NK-92 (cell line): ENCODE data around the gene E4F1.
"Not testable (repeated sequence)": the region's sequence is repeated elsewhere in the genome, so short reads cannot be mapped to it uniquely, and the experiment has no call there.

Experiments used
- DNase-seq: peaks from one replicate; lab custom pipeline; 2025; ENCODE audit not compliant: unreplicated experiment; lab: John Stamatoyannopoulos, UW

E4F1 gene

DNA sequence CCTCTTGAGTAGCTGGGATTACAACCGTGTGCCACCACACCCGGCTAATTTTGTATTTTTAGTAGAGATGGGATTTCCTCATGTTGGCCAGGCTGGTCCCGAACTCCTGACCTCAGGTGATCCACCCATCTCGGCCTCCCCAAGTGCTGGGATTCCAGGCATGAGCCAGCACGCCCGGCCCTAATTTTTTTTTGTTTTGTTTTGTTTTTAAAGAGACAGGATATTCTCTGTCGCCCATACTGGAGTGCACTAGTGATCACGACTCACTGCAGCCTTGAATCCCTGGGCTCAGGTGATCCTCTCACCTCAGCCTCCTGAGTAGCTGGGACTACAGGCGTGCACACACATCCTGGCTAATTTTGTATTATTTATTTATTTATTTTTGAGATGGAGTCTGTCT is 16.9 kb downstream of the E4F1 start:
- DNase-seq: not testable (repeated sequence)

DNA sequence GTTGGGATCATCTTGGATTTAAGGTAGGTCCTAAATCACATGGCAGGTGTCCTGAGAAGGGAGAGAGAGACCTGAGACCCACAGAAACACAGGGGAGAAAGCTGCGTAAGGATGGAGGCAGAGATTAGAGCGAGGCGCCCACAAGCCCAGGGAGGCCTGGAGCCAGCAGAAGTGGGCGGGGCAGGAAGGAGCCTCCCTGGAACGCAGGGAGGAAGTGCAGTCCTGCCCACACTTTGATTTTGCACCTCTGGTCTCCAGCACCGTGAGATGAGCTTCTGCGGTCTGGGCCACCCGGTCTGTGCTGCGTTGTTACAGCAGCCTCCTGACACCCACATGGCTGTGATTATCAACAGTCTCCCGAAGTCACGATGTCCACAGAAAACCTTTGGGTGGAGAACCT is 19.2 kb downstream of the E4F1 start:
- no peak for DNase-seq

DNA sequence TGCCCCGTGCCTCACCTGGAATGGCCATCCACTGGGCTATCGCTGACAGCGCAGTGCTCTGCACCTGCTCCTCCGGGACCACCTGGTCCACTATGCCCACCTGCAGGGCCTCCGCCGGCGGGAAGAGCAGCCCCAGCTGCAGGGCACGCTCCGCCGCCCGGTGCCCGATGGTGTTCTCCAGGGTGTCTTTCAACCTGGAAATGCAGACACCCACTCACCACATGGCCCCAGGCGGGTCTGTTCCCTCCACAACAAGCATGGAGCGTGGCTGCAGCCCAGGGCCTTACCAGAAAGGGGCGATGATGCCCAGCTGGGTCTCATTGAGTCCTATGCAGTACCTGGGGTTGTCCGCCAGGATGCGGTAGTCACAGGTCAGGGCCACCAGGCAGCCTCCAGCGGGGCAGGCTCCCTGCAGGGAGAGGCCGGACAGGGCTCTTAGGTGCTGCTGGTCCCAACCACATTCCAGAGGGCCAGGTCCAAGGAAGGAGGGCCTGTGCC is 19.7 kb downstream of the E4F1 start:
- DNase-seq: no peak

DNA sequence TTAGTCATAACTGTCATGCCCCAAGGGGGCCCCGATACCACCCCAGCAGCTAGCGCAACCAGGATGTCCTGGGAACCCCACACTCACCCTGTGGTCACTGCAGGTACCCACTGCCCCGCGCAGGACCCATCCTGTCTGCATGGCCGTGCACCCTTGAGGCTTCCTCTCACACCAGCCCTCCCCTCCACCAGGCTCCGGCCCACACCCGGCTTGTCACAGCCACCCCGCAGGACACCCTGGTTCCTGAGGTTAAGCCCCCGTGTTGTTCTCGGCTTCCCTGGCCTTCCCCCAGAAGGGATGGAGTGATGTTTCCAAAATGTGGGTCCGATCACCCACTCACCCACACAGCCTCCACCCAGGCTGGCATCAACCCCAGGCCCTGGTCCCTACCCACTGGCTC is 20.4 kb downstream of the E4F1 start:
- DNase-seq: no peak

DNA sequence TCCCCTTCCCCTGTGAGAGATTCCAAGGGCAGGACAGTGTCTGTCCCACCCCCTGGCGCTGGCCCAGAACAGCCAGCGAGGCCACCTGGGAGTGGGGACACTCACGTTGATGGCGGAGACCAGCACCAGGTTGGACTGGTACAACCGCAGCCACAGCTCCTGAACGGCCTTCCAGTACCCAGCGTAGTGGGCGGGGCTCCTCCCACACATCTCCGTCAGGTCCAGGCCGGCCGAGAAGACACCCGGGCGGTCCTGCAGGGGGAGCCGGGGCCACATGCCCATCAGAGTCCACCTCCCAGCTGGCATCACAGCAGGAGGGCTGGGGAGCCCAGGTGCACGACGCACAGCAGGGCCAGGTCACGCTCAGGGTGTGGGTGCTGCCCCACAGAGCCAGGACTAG is 20.9 kb downstream of the E4F1 start:
- DNase-seq: no peak

DNA sequence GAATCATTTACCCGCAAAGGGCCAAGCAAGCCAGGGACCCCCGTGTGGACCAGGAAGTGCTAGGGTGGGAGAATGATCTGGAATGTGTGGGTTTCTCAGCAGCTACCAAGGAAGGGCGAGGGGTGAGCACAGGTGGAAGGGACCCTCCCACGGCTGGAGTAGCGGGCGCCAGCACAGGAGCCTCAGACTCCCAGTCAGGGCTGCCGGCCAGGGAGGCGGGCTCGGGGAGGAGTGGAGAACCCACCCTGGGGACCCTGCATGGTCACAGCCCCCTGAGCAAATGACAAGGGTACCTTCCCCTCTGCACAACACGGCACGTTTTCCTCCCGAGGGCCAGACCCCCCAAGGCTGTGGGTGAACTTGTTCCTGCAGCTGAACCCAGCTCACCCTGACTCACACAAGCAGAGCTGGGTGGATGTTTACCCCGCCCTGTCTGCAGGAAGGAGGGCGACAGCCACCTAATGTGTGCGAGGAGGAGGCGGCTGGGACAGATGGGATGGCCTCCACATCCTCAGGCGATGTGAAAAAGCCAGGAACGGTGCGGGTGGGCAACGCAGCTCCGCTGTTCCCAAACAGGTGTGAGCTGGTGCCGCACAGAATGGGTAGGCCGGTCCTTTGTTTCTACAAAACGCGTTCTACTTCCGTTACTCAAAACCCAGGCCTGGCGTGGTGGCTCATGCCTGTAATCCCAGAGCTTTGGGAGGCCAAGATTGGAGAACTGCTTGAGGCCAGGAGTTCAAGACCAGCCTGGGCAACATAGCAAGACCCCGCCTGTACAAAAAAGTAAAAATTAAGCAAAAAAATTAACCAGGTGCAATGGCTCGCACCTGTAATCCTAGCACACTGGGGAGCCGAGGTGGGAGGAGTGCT is 21.8 kb downstream of the E4F1 start:
- no peak for DNase-seq

DNA sequence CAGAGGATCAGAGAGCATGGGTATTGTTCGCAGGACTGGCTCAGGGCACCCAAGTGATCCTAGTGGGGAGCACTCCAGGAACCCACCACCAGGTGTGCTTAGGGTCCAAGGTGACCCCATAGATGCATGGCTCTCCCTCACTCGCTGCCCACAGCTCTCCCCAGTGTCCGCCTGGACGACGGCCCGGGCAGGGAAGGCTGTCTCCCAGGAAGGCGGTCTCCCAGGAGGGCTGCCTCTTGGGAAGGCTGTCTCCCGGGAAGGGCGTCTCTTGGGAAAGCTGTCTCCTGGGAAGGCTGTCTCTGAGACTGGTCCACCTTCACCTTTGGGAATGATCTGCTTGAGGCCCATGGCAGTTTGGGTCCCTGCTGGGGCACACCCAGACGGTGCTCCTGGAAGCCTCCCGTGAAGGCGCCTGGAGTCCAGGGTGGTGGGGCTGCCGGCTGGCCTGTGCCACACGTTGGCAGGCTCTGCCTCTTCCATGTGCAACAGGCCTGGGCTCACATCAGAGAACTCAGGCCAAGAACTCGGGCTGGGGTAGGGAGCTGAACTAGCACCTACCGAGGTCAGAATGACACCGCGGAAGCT is 23.0 kb downstream of the E4F1 start:
- no peak for DNase-seq

DNA sequence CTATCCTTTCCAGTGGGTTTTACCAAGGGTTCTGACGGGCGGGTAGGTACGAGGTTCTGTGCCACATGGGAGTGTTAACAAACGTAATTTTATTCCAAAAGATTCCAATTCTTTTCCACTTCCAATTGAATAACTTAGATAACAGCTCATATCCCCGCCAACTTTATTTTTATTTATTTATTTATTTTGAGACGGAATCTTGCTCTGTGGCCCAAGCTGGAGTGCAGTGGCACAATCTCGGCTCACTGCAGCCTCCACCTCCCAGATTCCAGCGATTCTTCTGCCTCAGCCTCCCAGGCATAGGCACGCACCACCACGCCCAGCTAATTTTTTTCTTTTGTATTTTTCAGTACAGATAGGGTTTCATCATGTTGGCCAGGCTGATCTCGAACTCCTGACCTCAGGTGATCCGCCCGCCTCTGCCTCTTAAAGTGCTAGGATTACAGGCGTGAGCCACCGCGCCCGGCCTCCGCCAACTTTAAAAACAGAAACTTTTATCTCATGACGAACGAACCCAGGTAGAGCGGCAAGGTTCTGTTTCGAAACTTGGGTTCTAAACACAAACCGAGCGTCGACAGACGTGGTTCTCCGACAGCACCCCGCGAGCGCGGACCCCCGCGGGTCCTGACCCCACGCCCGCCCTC is 27.4 kb downstream of the E4F1 start:
- DNase-seq: no peak

DNA sequence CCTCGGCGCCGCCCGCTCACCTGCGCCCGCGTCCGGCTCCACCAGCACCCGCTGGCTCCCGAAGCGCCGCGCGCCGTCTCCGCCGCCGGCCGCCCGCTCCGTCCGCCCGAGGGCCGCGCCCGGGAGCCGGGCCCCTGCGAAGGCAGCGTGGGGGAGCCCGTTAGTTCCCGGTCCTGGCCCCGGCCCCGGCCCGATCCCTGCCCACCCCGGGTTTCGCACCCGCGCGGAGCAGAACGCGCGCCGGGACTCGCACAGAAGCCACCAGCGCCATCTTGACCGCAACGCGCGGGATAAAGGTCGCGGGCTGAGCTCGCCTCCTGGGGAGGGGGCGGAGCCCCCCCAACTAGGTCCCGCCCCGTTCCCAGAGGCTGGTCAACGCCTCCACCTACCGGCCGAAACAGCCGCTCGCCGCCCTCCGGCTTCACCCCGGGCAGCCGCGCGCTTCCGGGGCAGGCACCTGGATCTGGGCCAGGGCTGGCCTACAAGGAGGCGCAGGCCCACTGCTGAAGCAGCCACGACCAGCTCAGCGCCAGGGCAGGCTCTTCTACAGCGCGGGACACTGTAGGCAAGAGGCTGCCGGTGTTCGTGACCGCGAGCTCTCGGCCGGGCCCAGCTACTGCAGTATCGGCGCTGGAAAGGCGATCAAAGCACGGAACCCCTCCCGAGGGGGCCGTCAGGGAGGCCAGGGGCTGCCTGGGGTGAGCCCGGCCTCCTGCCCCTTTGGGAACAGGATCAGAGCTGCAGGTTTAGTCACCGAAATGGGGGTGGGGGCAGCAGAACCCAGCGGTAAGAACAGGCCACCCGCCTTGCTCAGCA is 28.1 kb downstream of the E4F1 start, which contains the start of gene ECI1:
ECI1 (minus strand) TSS at position 292 of the 816 bp plus-strand sequence; CDS start at position 271, 21 bp downstream.
- no peak for DNase-seq

DNA sequence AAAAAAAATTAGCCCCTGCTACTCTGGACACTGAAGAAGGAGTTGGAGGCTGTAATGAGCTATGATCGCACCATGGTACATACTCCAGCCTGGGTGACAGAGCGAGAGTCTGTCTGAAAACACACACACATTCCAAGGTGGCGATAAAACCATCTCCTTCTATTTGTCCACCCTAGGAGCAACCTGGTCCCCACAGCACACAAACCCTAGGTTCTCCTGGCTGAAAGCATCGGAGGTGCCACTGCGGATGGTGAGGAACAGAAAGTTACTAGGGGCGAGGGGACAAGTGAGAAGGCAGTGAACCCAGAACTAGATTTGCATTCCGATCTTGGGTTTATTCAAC is 29.4 kb downstream of the E4F1 start:
- no peak for DNase-seq

DNA sequence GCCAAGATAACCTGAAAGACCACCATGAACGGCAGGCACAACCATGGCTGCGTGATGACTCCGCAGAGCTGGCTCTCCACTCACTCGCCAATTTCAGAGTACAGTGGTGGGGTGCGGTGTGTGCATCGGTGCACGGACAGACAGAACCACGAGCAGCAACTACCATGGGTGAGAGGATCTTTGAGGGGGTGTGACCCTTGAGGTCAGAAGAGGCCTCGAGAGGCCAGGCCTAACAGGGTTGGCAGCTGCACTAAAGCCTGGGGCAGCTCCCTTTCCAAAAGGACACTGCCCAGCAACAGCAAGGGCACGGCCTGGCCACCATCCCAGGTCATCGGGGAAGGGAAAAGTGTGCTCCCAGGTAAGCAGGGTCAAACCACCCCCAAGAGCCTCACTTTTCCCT is 29.9 kb downstream of the E4F1 start:
- DNase-seq: no peak

DNA sequence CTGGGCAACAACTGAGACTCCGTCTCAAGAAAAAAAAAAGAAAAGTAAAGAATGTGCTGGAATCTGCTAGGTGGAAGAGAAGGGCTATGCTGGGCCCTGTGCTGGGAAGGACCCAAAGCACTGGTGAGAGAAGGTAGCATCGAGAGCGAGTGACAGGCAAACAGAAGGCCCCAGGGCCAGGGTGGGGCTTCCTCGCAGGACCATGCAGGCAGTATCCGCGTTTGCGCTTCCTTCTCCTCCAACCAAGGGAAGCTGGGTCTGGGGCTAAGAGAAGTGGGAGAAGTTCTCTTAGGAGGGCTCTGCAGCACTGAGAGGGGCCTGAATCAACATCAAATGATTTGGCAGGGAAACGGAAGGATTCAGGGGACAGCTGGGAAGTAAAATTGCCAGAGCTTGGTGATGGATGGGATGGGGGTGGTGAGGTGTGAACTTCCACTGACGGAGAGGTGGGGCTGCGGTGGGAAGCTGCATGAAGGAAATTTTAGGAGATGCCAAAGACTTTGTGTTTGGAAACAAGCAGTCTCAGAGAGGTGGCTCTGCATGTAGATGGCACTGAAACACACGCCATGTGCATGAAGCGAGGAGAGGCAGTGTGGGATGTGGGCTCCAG is 33.2 kb downstream of the E4F1 start:
- no peak for DNase-seq

DNA sequence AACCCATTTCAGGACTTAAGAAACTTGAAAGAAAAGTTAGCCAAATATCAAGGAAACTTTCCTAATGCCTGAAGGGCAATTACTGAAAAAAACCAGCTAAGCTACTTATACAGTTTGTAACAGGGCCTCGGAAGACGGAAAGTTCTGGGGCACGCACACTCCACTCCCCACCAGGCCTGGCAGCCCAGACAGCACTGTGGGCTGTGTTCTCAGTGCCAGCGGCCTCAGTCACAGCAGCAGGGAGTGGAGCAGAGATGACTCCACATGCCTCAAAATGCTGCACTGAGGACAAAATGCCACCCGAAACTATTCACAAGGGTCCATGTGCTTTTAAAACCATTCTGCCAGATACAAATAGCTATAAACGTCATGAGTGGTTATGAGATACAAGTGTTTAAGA is 34.3 kb downstream of the E4F1 start:
- DNase-seq: no peak

DNA sequence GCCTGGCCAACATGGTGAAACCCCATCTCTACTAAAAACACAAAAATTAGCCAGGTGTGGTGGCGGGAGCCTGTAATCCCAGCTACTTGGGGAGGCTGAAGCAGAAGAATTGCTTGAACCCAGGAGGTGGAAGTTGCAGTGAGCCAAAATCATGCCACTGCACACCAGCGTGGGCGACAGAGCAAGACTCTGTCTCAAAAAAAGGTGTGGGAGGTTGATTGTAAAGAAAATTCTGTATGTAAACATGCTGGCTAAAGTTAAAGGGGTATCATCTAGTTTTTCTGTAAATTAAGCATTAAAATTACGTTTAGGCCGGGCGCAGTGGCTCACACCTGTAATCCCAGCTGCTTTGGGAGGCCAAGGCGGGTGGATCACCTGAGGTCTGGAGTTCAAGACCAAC is 35.1 kb downstream of the E4F1 start:
- not testable (repeated sequence) for DNase-seq

DNA sequence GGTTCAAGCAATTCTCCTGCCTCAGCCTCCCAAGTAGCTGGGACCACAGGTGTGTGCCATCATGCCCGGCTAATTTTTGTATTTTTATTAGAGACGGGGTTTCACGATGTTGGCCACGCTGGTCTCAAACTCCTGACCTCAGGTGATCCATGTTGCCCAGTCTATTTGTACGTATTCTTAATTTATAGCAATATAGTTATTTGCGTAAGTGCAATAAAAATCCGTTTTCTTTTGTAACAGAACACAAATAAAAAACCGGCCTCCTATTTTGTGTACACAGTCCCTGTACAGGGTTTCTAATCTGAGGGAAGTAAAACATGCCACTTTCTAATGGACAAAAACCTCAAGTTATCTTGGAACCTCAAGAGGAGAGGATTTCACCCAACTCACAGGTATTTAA is 36.9 kb downstream of the E4F1 start:
- DNase-seq: no peak

DNA sequence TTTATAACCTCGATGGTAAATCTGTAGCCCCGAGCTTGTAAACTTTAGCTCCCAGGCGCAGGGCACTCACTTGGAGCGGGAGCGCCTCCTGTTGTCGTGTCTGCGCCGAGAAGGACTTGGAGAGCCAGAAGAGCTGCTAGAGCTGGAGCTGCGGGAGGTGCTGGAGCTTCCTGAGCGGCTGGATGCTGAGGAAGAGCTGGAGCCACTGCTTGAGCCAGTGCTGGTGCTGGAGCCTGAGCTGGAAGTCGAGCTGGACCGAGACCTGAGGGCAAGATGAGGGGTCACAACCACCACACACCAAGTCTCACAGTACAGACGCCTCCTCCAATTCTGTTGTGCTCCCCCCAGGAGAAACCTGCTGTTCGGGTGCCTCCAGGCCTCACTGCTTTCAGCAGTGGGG is 39.6 kb downstream of the E4F1 start:
- not testable (repeated sequence) for DNase-seq

DNA sequence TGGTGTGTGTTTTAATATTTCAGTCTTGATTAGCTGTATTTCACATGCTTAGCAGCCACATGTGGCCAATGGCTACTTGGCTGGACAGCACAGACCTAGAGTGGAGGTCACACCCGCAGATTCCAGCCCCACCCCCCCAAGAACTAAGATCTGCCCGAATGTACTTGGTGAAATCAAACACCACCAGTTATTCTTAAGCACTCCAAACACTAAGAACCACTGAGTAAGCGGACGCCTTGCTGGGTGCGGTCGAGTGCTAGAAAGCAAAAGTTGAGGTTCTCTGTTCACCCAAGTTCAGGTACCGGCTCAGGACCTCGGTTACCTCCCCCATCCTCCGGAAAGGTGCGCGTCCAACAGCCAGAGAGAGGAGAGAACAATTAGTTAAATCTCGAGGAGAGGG is 43.5 kb downstream of the E4F1 start:
- not testable (repeated sequence) for DNase-seq

DNA sequence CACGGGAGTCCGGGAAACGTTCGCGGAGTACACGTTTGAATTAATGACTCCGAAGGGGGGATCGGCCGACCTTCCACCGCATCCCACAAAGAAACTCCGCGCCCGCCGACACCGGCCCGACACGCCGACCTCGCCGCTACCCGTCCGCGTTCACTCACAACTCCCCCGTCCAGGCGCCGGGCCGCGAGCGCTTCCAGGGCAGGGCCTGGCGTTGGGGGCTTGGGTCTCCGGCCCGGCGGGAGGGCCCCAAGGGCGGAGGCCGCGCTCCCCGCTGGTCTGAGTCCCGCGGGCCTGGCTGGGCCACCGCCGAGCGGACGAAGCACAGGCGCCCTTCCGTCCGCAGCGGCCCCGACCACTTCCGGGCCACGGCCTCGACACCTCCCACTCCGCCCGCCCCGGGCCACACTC is 44.1 kb downstream of the E4F1 start:
- DNase-seq: not testable (repeated sequence)

DNA sequence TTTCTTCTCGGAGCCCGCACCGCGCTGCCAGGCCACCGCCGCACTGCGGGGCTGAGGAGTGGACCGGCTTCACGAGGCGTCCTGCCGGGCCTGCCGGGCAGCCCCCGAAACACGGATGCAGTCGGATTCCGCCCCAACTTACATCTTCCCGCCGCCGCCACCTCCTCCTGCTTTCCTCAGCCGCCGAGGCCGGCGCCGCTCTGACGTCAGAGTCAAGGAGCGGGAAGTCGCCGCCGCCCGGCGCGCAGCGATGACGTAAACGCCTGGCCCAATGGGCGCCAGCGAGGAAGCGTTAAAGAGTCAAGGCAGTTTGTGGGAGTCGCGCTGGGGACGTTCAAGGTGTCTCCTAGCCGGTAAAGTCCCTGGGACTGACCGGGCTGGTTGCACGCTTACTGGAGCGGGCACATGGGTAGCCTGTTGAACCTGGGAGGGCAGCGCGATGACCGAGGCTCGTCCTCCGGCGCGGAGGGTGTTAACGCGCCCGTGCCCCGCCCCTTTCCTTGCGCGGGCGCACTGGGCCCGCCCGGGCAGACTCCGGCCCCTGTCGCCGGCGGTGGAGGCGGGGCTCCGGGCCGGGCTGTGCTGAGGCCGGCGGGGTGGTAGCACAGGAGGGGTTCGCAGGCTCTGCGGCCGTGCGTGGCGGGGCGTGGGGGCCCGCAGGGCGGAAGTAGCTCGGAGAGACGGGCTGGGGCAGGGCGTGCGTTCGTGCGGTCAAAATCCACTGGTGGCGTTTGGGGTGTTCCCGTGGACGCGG is 44.7 kb downstream of the E4F1 start, which contains the start of gene RNPS1:
RNPS1 (minus strand) TSS at position 214 of the 754 bp plus-strand sequence. CDS start 3,483 bp downstream, outside the sequence.
- peak; percentile 72 for DNase-seq

DNA sequence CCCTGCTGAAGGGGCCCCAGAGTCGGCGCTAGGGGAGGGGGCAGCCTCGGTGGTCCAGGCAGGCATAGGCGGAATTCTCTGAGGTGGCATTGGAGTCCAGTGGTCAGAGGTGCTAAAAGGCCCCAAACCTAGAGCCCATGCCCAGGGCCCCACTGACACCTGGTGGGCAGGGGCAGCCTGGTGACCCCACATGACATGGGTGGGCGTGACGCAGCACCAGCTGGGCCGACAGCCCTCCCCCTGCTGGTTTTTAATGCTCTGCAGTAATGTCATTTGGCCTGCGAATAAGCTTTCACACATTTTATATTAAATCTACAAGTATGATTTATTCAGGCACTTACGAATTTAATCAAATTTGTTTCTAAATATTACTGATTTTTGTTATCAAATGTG is 46.7 kb downstream of the E4F1 start:
- DNase-seq: no peak
